Thymus (tissue), 11 donors: ENCODE results near the gene OSGEP. TPM values are rescaled to one million over a fixed set of nuclear protein-coding genes. Genes with fewer than 3 reads are reported as not detected.
"Not testable (repeated sequence)": the region's sequence is repeated elsewhere in the genome, so short reads cannot be mapped to it uniquely, and the experiment has no call there.

Source experiments
- DNase-seq, 9 donors: peaks; one replicate each; pipeline ENCODE4 v3.0.0-alpha.2; 2013; ENCODE audit warnings: low spot score in 9 of 9, low read depth in 6 of 9, missing footprints in 1 of 9
- H3K27ac ChIP-seq, 2 donors: one replicate each; pipeline ENCODE4 v1.5.1; 2013; ENCODE audit warnings: control low read depth in 1 of 2, low read depth in 1 of 2, low read length in 1 of 2, mild to moderate bottlenecking in 1 of 2, moderate library complexity in 1 of 2
- H3K27me3 ChIP-seq, 2 donors: one replicate each; pipeline ENCODE4 v1.5.1; 2013; ENCODE audit warnings: low read length in 1 of 2; ENCODE audit not compliant: control insufficient read depth in 2 of 2, insufficient read depth in 1 of 2
- H3K36me3 ChIP-seq, 2 donors: one replicate each; pipeline ENCODE4 v1.5.1; 2013; ENCODE audit warnings: low read length in 1 of 2, mild to moderate bottlenecking in 1 of 2, moderate library complexity in 1 of 2; ENCODE audit not compliant: control insufficient read depth in 2 of 2, insufficient read depth in 2 of 2
- H3K4me1 ChIP-seq, 2 donors: one replicate each; pipeline ENCODE4 v1.5.1; 2013; ENCODE audit warnings: low read length in 2 of 2; ENCODE audit not compliant: control insufficient read depth in 2 of 2, insufficient read depth in 2 of 2
- H3K4me3 ChIP-seq, 2 donors: one replicate each; pipeline ENCODE4 v1.5.1; 2013; ENCODE audit warnings: low read length in 2 of 2, control low read depth in 1 of 2, mild to moderate bottlenecking in 1 of 2
- H3K9me3 ChIP-seq, 2 donors: one replicate each; pipeline ENCODE4 v1.5.1; 2013; ENCODE audit warnings: low read length in 1 of 2, mild to moderate bottlenecking in 1 of 2; ENCODE audit not compliant: control insufficient read depth in 2 of 2, insufficient read depth in 1 of 2
- WGBS: extraction: QIAGEN DNeasy Blood & Tissue Kit; methylation state at CpG from one replicate; pipeline ENCODE4 v1.1.7; 2013; 5-methylcytosine and 5-hydroxymethylcytosine counted together
- polyA plus RNA-seq: library from polyadenylated mRNA; stranded (reverse); fragments of 200-250 nt; gene quantifications from one replicate; pipeline ENCODE4 v1.2.3, GENCODE V29; 2013
- total RNA-seq: library from RNA; stranded (reverse); fragments of 120-200 nt; gene quantifications from one replicate; pipeline ENCODE4 v1.2.4, GENCODE V29; 2013
- donor health status: healthy.

Gene OSGEP
- total and polyA plus RNA-seq, 2 donors, result 34.8 to 96.8 TPM

GRCh38 chr14:20460458-20461224 lies 6.0 kb upstream of the OSGEP start:
- Histone ChIP-seq H3K36me3 (peaks cover 32 to 41% of the 10 kb centered on the region in 2 donors), H3K27me3 (no peaks in the 10 kb centered on the region), H3K4me3 (peak overlapping the region; percentile 77 to 85), H3K9me3 (no peaks in the 10 kb centered on the region), H3K27ac (peak overlapping the region; percentile 95 to 97), H3K4me1 (peaks cover 19 to 30% of the 10 kb centered on the region in 2 donors)
- peak in 4 of 9 donors; percentile 55 to 81 (median 74) for DNase-seq
- 8% methylated on average over 32 of the region's 32 CpGs for WGBS

DNA sequence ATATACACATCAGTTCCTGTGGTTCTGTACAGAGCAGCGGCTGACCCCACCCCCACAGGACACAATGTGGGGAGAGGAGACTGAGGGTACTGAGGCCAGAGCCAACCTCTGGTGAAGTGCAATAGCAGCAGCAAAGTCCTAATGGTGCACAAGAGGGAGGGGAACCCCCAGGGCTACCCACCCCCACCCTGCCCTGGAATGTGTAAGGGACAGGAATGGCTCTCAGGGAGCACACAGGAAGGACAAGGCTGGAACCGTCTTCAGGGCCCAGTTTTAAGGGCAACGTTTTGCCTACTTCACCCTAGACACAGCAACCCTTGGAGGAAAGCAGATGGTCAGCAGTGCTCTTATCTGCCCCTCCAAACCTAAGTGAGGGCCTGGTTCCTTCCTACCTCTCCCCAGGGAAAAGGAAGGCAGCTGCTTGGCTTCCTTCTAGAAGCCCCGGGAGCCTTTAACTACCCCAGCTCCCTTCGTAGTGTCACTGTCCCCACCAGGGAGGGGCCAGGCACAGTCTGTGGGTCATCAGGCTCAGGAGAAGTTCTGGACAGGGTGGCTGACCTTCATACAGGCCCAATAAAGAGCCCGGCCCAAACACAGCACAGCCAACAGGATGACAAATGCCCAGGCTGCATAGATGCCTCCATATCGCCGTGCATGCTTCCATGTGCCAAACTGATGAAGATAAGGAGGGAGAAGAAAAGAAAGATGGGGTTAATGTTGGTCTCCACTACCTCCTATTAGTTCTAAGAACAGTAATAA lies 3.6 kb upstream of the OSGEP start:
- WGBS, result 91% methylated on average over 8 of the region's 8 CpGs
- peaks cover 25 to 39% of the 10 kb centered on the region in 2 donors for H3K4me1 ChIP-seq

DNA sequence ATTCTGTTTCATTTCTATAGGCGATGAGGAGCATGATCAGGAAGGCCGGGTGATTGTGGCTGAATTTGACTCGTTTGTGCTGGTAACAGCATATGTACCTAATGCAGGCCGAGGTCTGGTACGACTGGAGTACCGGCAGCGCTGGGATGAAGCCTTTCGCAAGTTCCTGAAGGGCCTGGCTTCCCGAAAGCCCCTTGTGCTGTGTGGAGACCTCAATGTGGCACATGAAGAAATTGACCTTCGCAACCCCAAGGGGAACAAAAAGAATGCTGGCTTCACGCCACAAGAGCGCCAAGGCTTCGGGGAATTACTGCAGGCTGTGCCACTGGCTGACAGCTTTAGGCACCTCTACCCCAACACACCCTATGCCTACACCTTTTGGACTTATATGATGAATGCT lies 2.4 kb upstream of the OSGEP start:
- H3K9me3 ChIP-seq, result no peaks in the 10 kb centered on the region
- no peaks in the 10 kb centered on the region for H3K27me3 ChIP-seq
- peaks cover 25 to 33% of the 10 kb centered on the region in 2 donors for H3K4me1 ChIP-seq
- WGBS, result 95% methylated on average over 13 of the region's 13 CpGs
- H3K36me3 ChIP-seq, result peaks cover 36 to 44% of the 10 kb centered on the region in 2 donors
- no peak for DNase-seq
- no peak overlapping the region for H3K4me3 ChIP-seq
- no peak overlapping the region for H3K27ac ChIP-seq

More for the DNA sequence above, 3.6 kb upstream of the OSGEP start:
- Histone ChIP-seq H3K27ac (no peak overlapping the region), H3K4me3 (no peak overlapping the region), H3K36me3 (peaks cover 32 to 41% of the 10 kb centered on the region in 2 donors), H3K9me3 (no peaks in the 10 kb centered on the region), H3K27me3 (no peaks in the 10 kb centered on the region)
- no peak for DNase-seq

DNA sequence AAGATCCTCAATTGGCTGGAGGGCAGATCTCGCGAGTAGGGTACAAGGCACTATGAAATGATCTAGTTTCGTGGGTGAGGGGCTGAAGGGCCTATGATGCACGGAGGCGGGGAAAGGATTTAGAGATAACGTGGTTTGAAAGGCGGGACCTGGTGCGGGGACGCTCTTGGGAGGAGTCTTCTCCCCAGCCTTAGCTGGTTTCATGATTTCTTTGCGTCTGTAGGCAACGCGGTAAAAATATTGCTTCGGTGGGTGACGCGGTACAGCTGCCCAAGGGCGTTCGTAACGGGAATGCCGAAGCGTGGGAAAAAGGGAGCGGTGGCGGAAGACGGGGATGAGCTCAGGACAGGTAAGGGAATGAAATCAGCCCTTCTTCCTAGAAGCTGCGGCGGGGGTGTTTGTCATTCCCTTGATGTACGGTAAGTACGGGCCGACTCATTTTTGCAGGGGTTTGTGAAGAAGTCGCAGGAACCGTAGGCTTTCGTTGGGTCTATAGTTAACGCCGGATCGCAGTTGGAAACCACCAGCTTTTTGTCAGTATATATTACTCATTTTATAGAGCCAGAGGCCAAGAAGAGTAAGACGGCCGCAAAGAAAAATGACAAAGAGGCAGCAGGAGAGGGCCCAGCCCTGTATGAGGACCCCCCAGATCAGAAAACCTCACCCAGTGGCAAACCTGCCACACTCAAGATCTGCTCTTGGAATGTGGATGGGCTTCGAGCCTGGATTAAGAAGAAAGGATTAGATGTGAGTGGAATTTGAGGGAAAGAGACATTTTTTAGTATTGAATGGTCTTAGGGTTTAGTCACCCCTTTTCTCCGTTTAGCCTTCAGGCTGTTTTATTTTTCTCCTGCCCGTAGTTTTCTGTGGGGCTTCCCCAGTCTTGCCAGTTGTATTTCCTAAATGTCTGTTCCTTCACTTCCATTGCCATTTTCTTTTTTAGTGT lies 1.0 kb upstream of the OSGEP start:
- Histone ChIP-seq H3K27me3 (no peaks in the 10 kb centered on the region), H3K4me1 (peaks cover 23 to 26% of the 10 kb centered on the region in 2 donors), H3K27ac (peak overlapping the region; percentile 91 to 99), H3K4me3 (peak overlapping the region; percentile 76 to 86), H3K9me3 (no peaks in the 10 kb centered on the region), H3K36me3 (peaks cover 40 to 52% of the 10 kb centered on the region in 2 donors)
- no peak for DNase-seq
- WGBS, result 1% methylated on average over 39 of the region's 39 CpGs

DNA sequence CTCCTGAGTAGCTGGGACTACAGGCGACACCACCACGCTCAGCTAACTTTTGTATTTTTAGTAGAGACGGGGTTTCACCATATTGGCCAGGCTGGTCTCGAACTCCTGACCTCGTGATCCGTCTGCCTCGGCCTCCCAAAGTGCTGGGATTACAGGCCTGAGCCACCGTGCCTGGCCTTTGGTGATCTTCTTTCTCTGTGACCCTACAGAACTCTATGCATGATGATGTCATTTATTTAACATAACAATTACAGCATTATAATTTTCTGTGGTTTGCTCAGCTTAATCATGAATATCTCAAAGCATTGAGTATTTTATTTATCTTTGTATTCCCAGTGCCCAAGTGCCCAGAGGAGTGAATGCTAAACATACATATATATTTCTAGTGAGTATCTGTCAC lies 1.8 kb downstream of the OSGEP start:
- not testable (repeated sequence) for H3K27me3 ChIP-seq, H3K9me3 ChIP-seq, H3K4me3 ChIP-seq, DNase-seq, H3K27ac ChIP-seq
- WGBS, result 98% methylated on average over 8 of the region's 8 CpGs
- H3K4me1 ChIP-seq, result peaks cover 16 to 18% of the 10 kb centered on the region in 2 donors
- peaks cover 46 to 51% of the 10 kb centered on the region in 2 donors for H3K36me3 ChIP-seq

- DNase-seq, result no peak
- Histone ChIP-seq H3K9me3 (no peaks in the 10 kb centered on the region), H3K27ac (no peak overlapping the region), H3K36me3 (peaks cover 52 to 53% of the 10 kb centered on the region in 2 donors), H3K27me3 (no peaks in the 10 kb centered on the region), H3K4me3 (no peak overlapping the region), H3K4me1 (peaks cover 0 to under 1% of the 10 kb centered on the region in 2 donors)
- 98% methylated on average over 5 of the region's 5 CpGs for WGBS
Observed at GRCh38 chr14:20446889-20447288, 7.7 kb downstream of the OSGEP start.

DNA sequence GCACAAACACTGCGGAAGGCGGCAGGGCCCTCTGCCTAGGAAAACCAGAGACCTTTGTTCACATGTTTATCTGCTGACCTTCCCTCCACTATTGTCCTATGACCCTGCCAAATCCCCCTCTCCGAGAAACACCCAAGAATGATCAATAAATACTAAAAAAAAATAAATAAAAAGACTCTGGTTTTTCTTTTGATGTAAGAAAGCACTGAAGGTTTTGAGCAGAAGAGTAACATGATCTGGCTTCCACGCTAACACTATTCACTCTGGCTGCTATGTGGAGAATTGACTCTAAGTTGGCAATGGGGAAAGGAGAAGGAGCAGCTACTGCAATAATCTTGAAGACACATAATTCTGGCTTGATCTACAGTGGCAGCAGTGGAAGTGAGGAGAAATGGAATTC lies 11.0 kb downstream of the OSGEP start:
- not testable (repeated sequence) for H3K27ac ChIP-seq, H3K4me3 ChIP-seq, DNase-seq, H3K27me3 ChIP-seq, H3K9me3 ChIP-seq
- WGBS, result 98% methylated on average over 2 of the region's 4 CpGs
- Histone ChIP-seq H3K36me3 (peaks cover 30 to 31% of the 10 kb centered on the region in 2 donors), H3K4me1 (peaks cover 9 to 13% of the 10 kb centered on the region in 2 donors)

GRCh38 chr14:20441461-20441860 lies 13.2 kb downstream of the OSGEP start:
- H3K36me3 ChIP-seq, result peaks cover 8 to 10% of the 10 kb centered on the region in 2 donors
- H3K9me3 ChIP-seq, result no peaks in the 10 kb centered on the region
- DNase-seq, result no peak
- H3K4me1 ChIP-seq, result peaks cover 9 to 13% of the 10 kb centered on the region in 2 donors
- H3K27ac ChIP-seq, result peak overlapping the region; percentile 73 to 74
- no peak overlapping the region for H3K4me3 ChIP-seq
- WGBS, result 78% methylated on average over 2 of the region's 2 CpGs
- H3K27me3 ChIP-seq, result no peaks in the 10 kb centered on the region
